Keratinocyte (primary cell): ENCODE results near the gene TMEM9B. TPM values are rescaled to one million over a fixed set of nuclear protein-coding genes. Genes with fewer than 3 reads are reported as not detected.
A peak's percentile ranks its signal among the peaks of the same experiment; 100 is the strongest.

Experiments used
- DNase-seq: peaks from one replicate; pipeline ENCODE4 v3.0.0-alpha.2; 2011; ENCODE audit warnings: low read depth, missing footprints, low spot score
- FAIRE-seq: peaks from 2 replicates; lab custom pipeline; 2011; peaks lifted over from hg19 to GRCh38; lab: Jason Lieb, UNC
- H2AFZ ChIP-seq: 2 replicates; pipeline ENCODE4 v1.6.0; 2012; ENCODE audit warnings: low read length, control low read depth, inconsistent platforms; ENCODE audit not compliant: control insufficient read depth
- H3K27ac ChIP-seq: 2 replicates; pipeline ENCODE4 v1.5.1; 2011; ENCODE audit warnings: low read length; ENCODE audit not compliant: control insufficient read depth, insufficient read depth
- H3K27me3 ChIP-seq: 3 replicates; pipeline ENCODE4 v1.6.0; 2011; ENCODE audit warnings: low read length; ENCODE audit not compliant: control insufficient read depth, insufficient read depth; ENCODE audit errors: extremely low read depth
- H3K36me3 ChIP-seq, 2 experiments: 2 replicates in 1 of 2; 3 replicates in 1 of 2; pipeline ENCODE4 v1.5.1; 2011; ENCODE audit warnings: low read length in 2 of 2, mild to moderate bottlenecking in 1 of 2; ENCODE audit not compliant: control insufficient read depth in 2 of 2, insufficient read depth in 2 of 2; ENCODE audit errors: extremely low read depth in 1 of 2
- H3K4me1 ChIP-seq: 3 replicates; pipeline ENCODE4 v1.5.1; 2011; ENCODE audit warnings: low read length; ENCODE audit not compliant: control insufficient read depth, insufficient read depth; ENCODE audit errors: extremely low read depth
- H3K4me2 ChIP-seq: 3 replicates; pipeline ENCODE4 v1.6.0; 2011; ENCODE audit warnings: low read depth, low read length; ENCODE audit not compliant: control insufficient read depth, insufficient read depth; ENCODE audit errors: extremely low read depth
- H3K4me3 ChIP-seq, 3 experiments: fragments of 200-600 bp in 1 of 3; sonication (generic) in 1 of 3; 2 replicates in 2 of 3; 3 replicates in 1 of 3; pipeline ENCODE4 v1.5.1; 2011 to 2016; ENCODE audit warnings: low read length in 3 of 3, mild to moderate bottlenecking in 3 of 3, control low read depth in 2 of 3, inconsistent platforms in 1 of 3, low read depth in 1 of 3, mixed read lengths in 1 of 3, mixed run types in 1 of 3, moderate library complexity in 1 of 3; ENCODE audit not compliant: control insufficient read depth in 2 of 3, insufficient read depth in 2 of 3; ENCODE audit errors: extremely low read depth in 1 of 3
- H3K79me2 ChIP-seq: 2 replicates; pipeline ENCODE4 v1.6.0; 2012; ENCODE audit warnings: low read length; ENCODE audit not compliant: control insufficient read depth, insufficient read depth
- H3K9ac ChIP-seq: 3 replicates; pipeline ENCODE4 v1.6.0; 2011; ENCODE audit warnings: low read length; ENCODE audit not compliant: control insufficient read depth, insufficient read depth; ENCODE audit errors: extremely low read depth
- H3K9me1 ChIP-seq: 3 replicates; pipeline ENCODE4 v1.6.0; 2011; ENCODE audit warnings: low read length; ENCODE audit not compliant: control insufficient read depth, insufficient read depth; ENCODE audit errors: extremely low read depth
- H3K9me3 ChIP-seq: 2 replicates; pipeline ENCODE4 v1.5.1; 2012; ENCODE audit warnings: low read depth, low read length; ENCODE audit not compliant: control insufficient read depth
- H4K20me1 ChIP-seq: 3 replicates; pipeline ENCODE4 v1.6.0; 2011; ENCODE audit warnings: low read length; ENCODE audit not compliant: control insufficient read depth, insufficient read depth; ENCODE audit errors: extremely low read depth
- CTCF ChIP-seq, 3 experiments: IDR thresholded peaks in 1 of 3; conservative IDR thresholded peaks in 1 of 3; optimal IDR thresholded peaks in 1 of 3; 2 replicates in 2 of 3; 3 replicates in 1 of 3; pipeline versions ENCODE3 to v1.5.1; 2011; ENCODE audit warnings: low read length in 3 of 3, mild to moderate bottlenecking in 3 of 3, moderate library complexity in 2 of 3, control low read depth in 1 of 3, inconsistent platforms in 1 of 3; ENCODE audit not compliant: insufficient read depth in 2 of 3; ENCODE audit errors: extremely low read depth in 1 of 3
- EZH2 ChIP-seq: IDR thresholded peaks from one replicate; pipeline ENCODE4 v1.6.1; 2012; ENCODE audit warnings: inconsistent platforms, mild to moderate bottlenecking, low read length, moderate library complexity
- dilution Hi-C: fragments of 300-500 bp; cut with MboI; formaldehyde crosslinking; loops from one replicate; pipeline ENCODE4 v1.7.0; 2020; ENCODE audit warnings: low sequenced_read_pairs; ENCODE audit not compliant: extremely low pct_ligation_motif_present
- polyA plus RNA-seq, 5 experiments: library from polyadenylated mRNA; depleted of rRNA in 3 of 5; stranded (reverse) in 3 of 5; stranded (forward) in 1 of 5; unstranded in 1 of 5; fragments of >200 nt; gene quantifications; 1 replicate in 1 of 5; 2 replicates in 3 of 5; 3 replicates in 1 of 5; pipeline versions ENCODE4 v1.2.1 to v1.2.3, GENCODE V29; 2011 to 2012; ENCODE audit warnings: missing spikeins in 2 of 5, low read depth in 1 of 5, low replicate concordance in 1 of 5

Gene TMEM9B
- polyA plus RNA-seq, 1 donor (not counting 4 experiments of a cell fraction or from before 2014, with no cell fraction given) = 60.8 TPM

- H3K4me3 ChIP-seq = peak within 1 kb of the TSS; percentile 31 to 62 (median 48)
- no peaks in the 10 kb centered on the region for H4K20me1 ChIP-seq
- TF ChIP-seq EZH2 (peak; percentile 74), CTCF (optimal IDR thresholded peaks at IDR 0.05 in 1 of 3, IDR thresholded peaks at IDR 0.05 in 1 of 3, conservative IDR thresholded peaks at IDR 0.05 in 1 of 3; ENCODE audit: extremely low read depth in 1 of 3, insufficient read depth in 2 of 3, low read length in 3 of 3) (no peak)
- no peaks in the 10 kb centered on the region for H3K9me3 ChIP-seq
- H2AFZ ChIP-seq = peak within 1 kb of the TSS; percentile 73
- peak within 1 kb of the TSS; percentile 87 for H3K4me2 ChIP-seq
- no peaks in the 10 kb centered on the region for H3K9me1 ChIP-seq
- peaks cover 49% of the 10 kb centered on the region for H3K27me3 ChIP-seq
- peaks cover 19% of the 10 kb centered on the region for H3K4me1 ChIP-seq
- FAIRE-seq = no peak
- no peak for DNase-seq
- dilution Hi-C loops = no loop called here
- no peak within 1 kb of the TSS for H3K27ac ChIP-seq
- no peaks in the 10 kb centered on the region for H3K36me3 ChIP-seq
- no peaks in the 10 kb centered on the region for H3K79me2 ChIP-seq
- peak within 1 kb of the TSS; percentile 48 for H3K9ac ChIP-seq
Observed at GRCh38 chr11:9003573-9004182, 39.4 kb upstream of the TMEM9B start, which contains the start of gene NRIP3. Gene NRIP3 (minus strand): TSS chr11:9004001. CDS start chr11:9003935, 66 bp downstream.

GRCh38 chr11:9002920-9003572, 38.8 kb upstream of the TMEM9B start:
- FAIRE-seq = no peak
- Histone ChIP-seq H3K4me2 (peak overlapping the region; percentile 87), H3K9ac (peak overlapping the region; percentile 48)

More at GRCh38 chr11:9002920-9003572, 38.8 kb upstream of the TMEM9B start:
- Histone ChIP-seq H3K79me2 (no peaks in the 10 kb centered on the region), H3K4me3 (peak overlapping the region; percentile 31 to 62 (median 48)), H4K20me1 (no peaks in the 10 kb centered on the region), H3K9me3 (no peaks in the 10 kb centered on the region), H3K27me3 (peaks cover 43% of the 10 kb centered on the region), H2AFZ (peak overlapping the region; percentile 73), H3K36me3 (no peaks in the 10 kb centered on the region), H3K4me1 (peaks cover 19% of the 10 kb centered on the region), H3K9me1 (no peaks in the 10 kb centered on the region), H3K27ac (no peak overlapping the region)
- no peak for TF ChIP-seq EZH2
- TF ChIP-seq CTCF (optimal IDR thresholded peaks at IDR 0.05 in 1 of 3, IDR thresholded peaks at IDR 0.05 in 1 of 3, conservative IDR thresholded peaks at IDR 0.05 in 1 of 3; ENCODE audit: extremely low read depth in 1 of 3, insufficient read depth in 2 of 3, low read length in 3 of 3) = no peak
- DNase-seq = no peak
- dilution Hi-C loops = no loop called here
